Activated CD4-positive, alpha-beta T cell treated with anti-CD3 and anti-CD28 coated beads for 36 hours (primary cell): ENCODE results near the gene BTNL3. TPM values are rescaled to one million over a fixed set of nuclear protein-coding genes. Genes with fewer than 3 reads are reported as not detected.

Source experiments
- ATAC-seq: fragments of 200-7000 bp; cut with Tn5 transposase; one replicate; pipeline ENCODE4 v1.10.0; 2021; ENCODE audit warnings: mild to moderate bottlenecking, moderate library complexity
- CTCF ChIA-PET: fragments of 350-600 bp; sonication (Branson Sonifier 250); formaldehyde crosslinking; loops from one replicate; lab custom pipeline; 2021; ENCODE audit warnings: antibody characterized with exemption; lab: Charles Lee
- POLR2A ChIA-PET: fragments of 350-600 bp; sonication (Branson Sonifier 250); formaldehyde crosslinking; loops from one replicate; lab custom pipeline; 2021; ENCODE audit warnings: antibody characterized with exemption, inconsistent platforms; lab: Charles Lee
- DNase-seq: peaks from one replicate; pipeline ENCODE4 v3.0.0-alpha.2; 2020
- H3K27ac Mint-ChIP-seq: one replicate; pipeline ENCODE4 v1.8.0; 2021; ENCODE audit warnings: mixed read lengths
- H3K27me3 Mint-ChIP-seq: one replicate; pipeline ENCODE4 v1.8.0; 2021; ENCODE audit warnings: mixed read lengths
- H3K36me3 Mint-ChIP-seq: one replicate; pipeline ENCODE4 v1.8.0; 2021; ENCODE audit warnings: low read depth, mixed read lengths
- H3K4me1 Mint-ChIP-seq: one replicate; pipeline ENCODE4 v1.8.0; 2021; ENCODE audit warnings: mixed read lengths
- H3K4me3 Mint-ChIP-seq: one replicate; pipeline ENCODE4 v1.8.0; 2021; ENCODE audit warnings: mild to moderate bottlenecking, moderate library complexity, mixed read lengths
- H3K9me3 Mint-ChIP-seq: one replicate; pipeline ENCODE4 v1.8.0; 2021; ENCODE audit warnings: low read depth, mixed read lengths
- intact Hi-C, 2 experiments: fragments of 100-400 bp; cut with DNase I in 1 of 2; cut with micrococcal nuclease in 1 of 2; formaldehyde crosslinking; loops; one replicate each; pipeline versions ENCODE4 v1.14.2 to v1.15.1; 2022 to 2024; cut with DNase I, micrococcal nuclease
- total RNA-seq, 2 experiments: library from RNA; stranded (reverse); gene quantifications; one replicate each; pipeline ENCODE4 v1.2.3, GENCODE V29; 2021

The BTNL3 gene, protein sequence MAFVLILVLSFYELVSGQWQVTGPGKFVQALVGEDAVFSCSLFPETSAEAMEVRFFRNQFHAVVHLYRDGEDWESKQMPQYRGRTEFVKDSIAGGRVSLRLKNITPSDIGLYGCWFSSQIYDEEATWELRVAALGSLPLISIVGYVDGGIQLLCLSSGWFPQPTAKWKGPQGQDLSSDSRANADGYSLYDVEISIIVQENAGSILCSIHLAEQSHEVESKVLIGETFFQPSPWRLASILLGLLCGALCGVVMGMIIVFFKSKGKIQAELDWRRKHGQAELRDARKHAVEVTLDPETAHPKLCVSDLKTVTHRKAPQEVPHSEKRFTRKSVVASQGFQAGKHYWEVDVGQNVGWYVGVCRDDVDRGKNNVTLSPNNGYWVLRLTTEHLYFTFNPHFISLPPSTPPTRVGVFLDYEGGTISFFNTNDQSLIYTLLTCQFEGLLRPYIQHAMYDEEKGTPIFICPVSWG
- not detected for total RNA-seq

DNA sequence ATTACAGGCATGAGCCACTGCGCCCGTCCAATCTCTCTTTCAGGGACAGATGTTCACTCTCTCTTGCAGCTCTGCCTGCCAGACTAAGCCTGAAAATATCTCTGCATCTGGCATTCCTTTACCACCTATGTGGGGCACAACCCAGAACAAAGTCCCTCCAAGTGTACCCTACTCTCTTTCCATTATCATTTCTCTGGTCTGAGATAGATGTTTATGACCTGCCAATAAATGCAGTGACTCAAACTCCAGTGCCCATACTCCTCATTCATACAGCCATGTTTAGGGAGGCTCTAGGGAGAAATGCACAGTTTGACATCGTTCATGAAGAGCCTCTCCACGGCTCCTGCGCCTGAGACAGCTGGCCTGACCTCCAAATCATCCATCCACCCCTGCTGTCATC is at the start of gene BTNL3:
Gene BTNL3, plus strand, starts transcription at position 255 of the 400 bp plus-strand sequence. CDS start 183 bp downstream, outside the sequence.
- ChIA-PET CTCF (no interaction called here), POLR2A (no interaction called here)
- H3K36me3 Mint-ChIP-seq = no peaks in the 10 kb centered on the region
- H3K27me3 Mint-ChIP-seq = peaks cover 24% of the 10 kb centered on the region
- no peak within 1 kb of the TSS for H3K27ac Mint-ChIP-seq
- DNase-seq (no peak), ATAC-seq (no peak)
- H3K4me1 Mint-ChIP-seq = no peaks in the 10 kb centered on the region
- H3K9me3 Mint-ChIP-seq = peaks cover 2% of the 10 kb centered on the region
- intact Hi-C loops = no loop called here
- no peak within 1 kb of the TSS for H3K4me3 Mint-ChIP-seq

DNA sequence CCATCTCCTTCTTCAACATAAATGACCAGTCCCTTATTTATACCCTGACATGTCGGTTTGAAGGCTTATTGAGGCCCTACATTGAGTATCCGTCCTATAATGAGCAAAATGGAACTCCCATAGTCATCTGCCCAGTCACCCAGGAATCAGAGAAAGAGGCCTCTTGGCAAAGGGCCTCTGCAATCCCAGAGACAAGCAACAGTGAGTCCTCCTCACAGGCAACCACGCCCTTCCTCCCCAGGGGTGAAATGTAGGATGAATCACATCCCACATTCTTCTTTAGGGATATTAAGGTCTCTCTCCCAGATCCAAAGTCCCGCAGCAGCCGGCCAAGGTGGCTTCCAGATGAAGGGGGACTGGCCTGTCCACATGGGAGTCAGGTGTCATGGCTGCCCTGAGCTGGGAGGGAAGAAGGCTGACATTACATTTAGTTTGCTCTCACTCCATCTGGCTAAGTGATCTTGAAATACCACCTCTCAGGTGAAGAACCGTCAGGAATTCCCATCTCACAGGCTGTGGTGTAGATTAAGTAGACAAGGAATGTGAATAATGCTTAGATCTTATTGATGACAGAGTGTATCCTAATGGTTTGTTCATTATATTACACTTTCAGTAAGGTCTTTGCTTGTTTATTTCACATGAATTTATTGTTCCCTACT is 38.2 kb upstream of the BTNL3 start:
- Mint-ChIP-seq H3K9me3 (no peaks in the 10 kb centered on the region), H3K36me3 (no peaks in the 10 kb centered on the region), H3K27me3 (peaks cover 2% of the 10 kb centered on the region), H3K27ac (no peak overlapping the region), H3K4me3 (no peak overlapping the region), H3K4me1 (peaks cover 3% of the 10 kb centered on the region)
- no peak for DNase-seq
- ATAC-seq = no peak
- intact Hi-C loops = no loop called here
- ChIA-PET CTCF (no interaction called here), POLR2A (no interaction called here)

DNA sequence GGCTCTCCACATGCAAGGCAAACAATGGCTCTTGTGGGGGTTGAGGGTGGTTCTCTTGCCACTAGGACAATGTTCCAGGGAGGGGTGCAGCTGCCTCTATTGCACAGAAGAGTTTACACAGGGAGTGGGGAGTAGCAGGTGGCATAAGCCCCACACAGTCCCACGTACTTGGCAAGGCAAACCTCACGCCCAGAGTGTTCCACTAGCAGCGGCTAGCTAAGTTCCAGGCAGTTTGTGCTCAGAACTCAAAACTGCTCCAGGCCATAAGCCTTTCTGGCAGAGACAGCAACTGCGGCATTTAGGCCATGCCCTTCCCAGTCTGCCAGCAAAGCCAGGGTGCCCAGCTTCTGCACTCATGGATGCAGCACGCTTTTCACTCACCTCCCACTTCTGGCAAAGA is 29.0 kb upstream of the BTNL3 start:
- intact Hi-C loops = no loop called here
- H3K4me3 Mint-ChIP-seq = no peak overlapping the region
- peaks cover 17% of the 10 kb centered on the region for H3K4me1 Mint-ChIP-seq
- ATAC-seq (no peak), DNase-seq (no peak)
- CTCF ChIA-PET = no interaction called here
- peaks cover 2% of the 10 kb centered on the region for H3K27me3 Mint-ChIP-seq
- H3K36me3 Mint-ChIP-seq = no peaks in the 10 kb centered on the region
- POLR2A ChIA-PET = no interaction called here
- no peak overlapping the region for H3K27ac Mint-ChIP-seq
- no peaks in the 10 kb centered on the region for H3K9me3 Mint-ChIP-seq

DNA sequence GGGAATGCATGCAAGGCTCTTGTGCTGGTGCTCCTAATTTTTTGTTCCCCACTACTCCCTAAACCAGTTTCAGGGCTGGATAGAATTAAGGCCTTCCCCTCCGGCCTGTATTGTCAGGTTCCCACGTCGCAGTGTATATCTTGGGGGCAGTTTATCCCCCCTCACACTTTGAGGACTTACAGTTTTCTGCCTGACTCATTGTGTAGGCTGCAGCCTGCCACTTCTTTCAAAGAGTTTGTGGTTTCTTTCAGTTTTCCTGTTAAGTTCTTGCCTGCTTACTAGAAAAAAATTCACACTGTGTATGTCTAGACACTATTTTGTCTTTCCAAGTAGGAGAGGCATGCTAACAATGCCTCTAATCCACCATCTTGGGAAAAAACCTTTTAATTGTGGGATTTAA is 28.4 kb upstream of the BTNL3 start:
- ATAC-seq (peak; percentile 30), DNase-seq (no peak)
- no peaks in the 10 kb centered on the region for H3K36me3 Mint-ChIP-seq
- H3K9me3 Mint-ChIP-seq = no peaks in the 10 kb centered on the region
- H3K4me3 Mint-ChIP-seq = no peak overlapping the region
- ChIA-PET POLR2A (no interaction called here), CTCF (no interaction called here)
- H3K4me1 Mint-ChIP-seq = peaks cover 15% of the 10 kb centered on the region
- H3K27ac Mint-ChIP-seq = no peak overlapping the region
- H3K27me3 Mint-ChIP-seq = peaks cover 2% of the 10 kb centered on the region
- intact Hi-C loops = no loop called here

DNA sequence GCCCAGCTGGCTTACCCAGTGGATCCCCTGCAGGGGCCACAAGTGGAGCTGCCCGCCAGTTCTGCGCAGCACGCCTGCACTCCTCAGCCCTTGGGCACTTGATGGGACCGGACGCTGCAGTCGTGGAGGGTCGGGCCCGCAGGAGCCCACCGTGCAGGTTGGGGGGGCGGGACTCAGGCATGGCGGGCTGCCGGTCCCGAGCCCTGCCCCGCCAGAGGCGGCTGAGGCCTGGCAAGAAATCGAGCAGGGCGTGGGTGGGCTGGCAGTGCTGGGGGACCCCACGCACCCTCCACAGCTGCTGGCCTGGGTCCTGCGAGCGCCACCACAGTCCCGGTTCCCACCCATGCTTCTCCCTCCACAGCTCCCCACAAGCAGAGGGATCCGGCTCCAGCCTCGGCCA is 19.2 kb upstream of the BTNL3 start:
- ChIA-PET POLR2A (no interaction called here), CTCF (no interaction called here)
- Mint-ChIP-seq H3K36me3 (no peaks in the 10 kb centered on the region), H3K4me1 (no peaks in the 10 kb centered on the region), H3K27ac (no peak overlapping the region), H3K27me3 (peaks cover 6% of the 10 kb centered on the region), H3K4me3 (no peak overlapping the region), H3K9me3 (no peaks in the 10 kb centered on the region)
- ATAC-seq = no peak
- intact Hi-C loops = no loop called here
- DNase-seq = no peak

DNA sequence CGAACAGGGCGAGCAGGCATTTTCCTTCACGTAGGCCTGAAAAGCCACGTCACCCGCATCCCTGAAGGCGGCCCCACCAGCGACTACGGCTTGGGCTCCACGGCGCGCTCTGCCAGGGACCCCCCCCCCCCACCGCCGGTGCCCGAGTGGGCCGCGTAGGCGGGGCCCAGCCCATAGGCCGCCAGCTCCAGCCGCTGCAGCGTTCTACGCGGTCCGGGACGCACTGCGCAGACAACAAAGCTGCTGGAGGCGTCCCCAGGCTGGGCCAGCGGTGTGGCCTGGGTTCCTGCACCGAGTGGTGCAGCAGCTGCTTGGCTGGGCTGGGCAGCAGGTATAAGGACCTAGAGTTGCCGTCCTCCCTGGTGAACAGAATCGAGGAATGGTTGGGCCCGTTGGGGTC is 18.3 kb upstream of the BTNL3 start:
- DNase-seq (no peak), ATAC-seq (no peak)
- H3K36me3 Mint-ChIP-seq = no peaks in the 10 kb centered on the region
- H3K4me1 Mint-ChIP-seq = peaks cover 4% of the 10 kb centered on the region
- H3K27me3 Mint-ChIP-seq = peaks cover 4% of the 10 kb centered on the region
- no peaks in the 10 kb centered on the region for H3K9me3 Mint-ChIP-seq
- H3K27ac Mint-ChIP-seq = no peak overlapping the region
- ChIA-PET CTCF (no interaction called here), POLR2A (no interaction called here)
- no peak overlapping the region for H3K4me3 Mint-ChIP-seq
- intact Hi-C loops = no loop called here

DNA sequence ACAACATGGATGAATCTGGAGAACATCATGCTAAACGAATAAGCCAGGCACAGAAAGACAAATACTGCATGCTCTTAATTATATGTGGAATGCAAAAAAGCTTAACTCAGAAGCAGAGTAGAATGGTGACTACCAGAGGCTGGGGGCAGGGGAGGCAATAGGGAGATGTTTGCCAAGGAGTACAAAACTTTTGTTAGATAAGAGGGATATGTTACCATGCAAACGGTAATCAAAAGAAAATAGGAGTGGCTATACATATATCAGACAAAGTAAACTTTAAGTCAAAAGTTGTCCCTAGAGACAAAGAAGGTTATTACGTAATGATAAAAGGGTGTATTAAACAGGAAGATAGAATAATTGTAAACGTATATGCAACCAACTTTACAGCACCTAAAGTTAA is 17.8 kb upstream of the BTNL3 start:
- DNase-seq (no peak), ATAC-seq (no peak)
- POLR2A ChIA-PET = no interaction called here
- H3K27ac Mint-ChIP-seq = no peak overlapping the region
- CTCF ChIA-PET = no interaction called here
- H3K36me3 Mint-ChIP-seq = no peaks in the 10 kb centered on the region
- H3K4me1 Mint-ChIP-seq = peaks cover 4% of the 10 kb centered on the region
- H3K4me3 Mint-ChIP-seq = no peak overlapping the region
- intact Hi-C loops = no loop called here
- H3K9me3 Mint-ChIP-seq = no peaks in the 10 kb centered on the region
- peaks cover 4% of the 10 kb centered on the region for H3K27me3 Mint-ChIP-seq

DNA sequence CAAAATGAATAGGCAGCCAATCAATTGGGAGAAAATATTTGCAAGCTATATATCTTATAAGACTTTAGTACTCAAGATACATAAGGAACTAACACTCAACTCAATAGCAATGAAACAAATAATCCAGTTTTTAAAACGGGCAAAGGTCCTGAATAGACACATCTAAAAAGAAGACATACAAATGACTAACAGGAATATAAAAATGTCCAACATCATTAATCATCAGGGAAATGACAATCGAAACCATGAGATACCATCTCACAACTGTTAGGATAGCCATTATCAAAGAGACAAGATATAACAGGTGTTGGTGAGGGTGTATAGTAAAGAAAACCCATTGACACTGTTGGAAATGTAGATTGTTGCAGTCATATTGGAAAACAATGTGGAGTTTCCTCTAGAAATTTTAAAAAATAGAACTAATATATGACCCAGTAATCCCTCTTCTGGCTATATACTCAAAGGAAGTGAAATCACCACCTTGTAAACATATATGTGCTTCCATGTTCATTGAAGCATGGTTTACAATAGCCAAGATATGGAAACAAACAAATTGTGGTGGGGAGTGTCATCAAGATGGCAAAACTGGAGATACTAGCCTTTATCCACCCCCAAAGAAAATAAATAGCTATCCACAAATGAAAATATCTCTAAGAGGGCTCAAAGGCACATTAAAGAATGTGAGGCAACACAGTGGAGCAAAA is 13.9 kb upstream of the BTNL3 start:
- ATAC-seq (no peak), DNase-seq (no peak)
- Mint-ChIP-seq H3K27me3 (no peaks in the 10 kb centered on the region), H3K36me3 (no peaks in the 10 kb centered on the region), H3K27ac (no peak overlapping the region), H3K9me3 (no peaks in the 10 kb centered on the region), H3K4me1 (peaks cover 10% of the 10 kb centered on the region), H3K4me3 (no peak overlapping the region)
- CTCF ChIA-PET = no interaction called here
- POLR2A ChIA-PET = interaction anchor here (0.6 kb wide), 1 partner anchor 16 kb away, joined by 6 read pairs; no protein-coding TSS in a partner anchor
- intact Hi-C loops = no loop called here

DNA sequence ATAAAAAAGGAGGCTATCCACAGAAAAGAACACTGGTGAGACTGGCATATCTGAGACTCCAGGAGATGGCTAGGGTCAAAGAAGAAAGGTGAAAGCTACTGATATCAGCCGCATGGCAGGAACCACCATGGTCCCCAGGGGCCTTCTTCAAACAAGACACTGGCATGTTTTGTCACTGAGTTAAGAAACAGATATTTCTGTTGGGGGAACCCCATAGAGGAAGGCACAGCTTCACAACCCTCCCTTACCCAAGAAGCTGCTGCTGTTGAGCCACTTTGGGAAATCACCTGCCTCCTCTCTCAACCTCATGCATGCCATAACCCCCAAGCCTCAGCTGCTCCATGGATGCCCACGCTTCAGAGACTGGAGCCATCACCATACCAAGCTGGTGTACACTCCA is 13.3 kb upstream of the BTNL3 start:
- Mint-ChIP-seq H3K27ac (no peak overlapping the region), H3K4me1 (peaks cover 10% of the 10 kb centered on the region), H3K27me3 (no peaks in the 10 kb centered on the region), H3K9me3 (no peaks in the 10 kb centered on the region), H3K36me3 (no peaks in the 10 kb centered on the region), H3K4me3 (no peak overlapping the region)
- ATAC-seq (peak; percentile 78), DNase-seq (no peak)
- ChIA-PET POLR2A (interaction anchor here (0.6 kb wide), 1 partner anchor 16 kb away, joined by 6 read pairs; no protein-coding TSS in a partner anchor), CTCF (no interaction called here)
- intact Hi-C loops = no loop called here

DNA sequence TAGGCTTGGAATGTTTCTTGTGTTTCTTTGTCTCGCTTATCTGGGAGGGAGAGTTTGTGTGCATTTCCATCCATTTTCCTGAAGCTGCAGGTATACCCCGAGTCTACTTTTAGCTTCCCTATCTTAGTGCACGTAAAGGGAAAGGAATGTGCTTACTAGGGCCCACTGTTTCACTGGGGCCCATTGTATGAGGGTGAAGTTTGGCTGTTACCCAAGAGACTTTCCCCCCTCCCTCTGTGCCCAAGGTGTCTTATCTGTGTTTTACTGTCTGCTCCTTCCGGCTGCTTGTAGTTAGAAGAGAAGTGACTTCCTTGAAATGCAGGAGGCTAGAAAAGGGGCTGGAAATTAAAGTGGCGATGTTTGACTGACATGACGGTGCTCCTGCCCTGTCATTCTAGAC is 12.1 kb upstream of the BTNL3 start:
- ChIA-PET POLR2A (no interaction called here), CTCF (no interaction called here)
- Mint-ChIP-seq H3K4me1 (peaks cover 10% of the 10 kb centered on the region), H3K9me3 (no peaks in the 10 kb centered on the region), H3K27ac (peak overlapping the region; percentile 34), H3K4me3 (no peak overlapping the region), H3K27me3 (peaks cover 4% of the 10 kb centered on the region), H3K36me3 (no peaks in the 10 kb centered on the region)
- intact Hi-C loops = no loop called here
- DNase-seq = no peak
- ATAC-seq = no peak

DNA sequence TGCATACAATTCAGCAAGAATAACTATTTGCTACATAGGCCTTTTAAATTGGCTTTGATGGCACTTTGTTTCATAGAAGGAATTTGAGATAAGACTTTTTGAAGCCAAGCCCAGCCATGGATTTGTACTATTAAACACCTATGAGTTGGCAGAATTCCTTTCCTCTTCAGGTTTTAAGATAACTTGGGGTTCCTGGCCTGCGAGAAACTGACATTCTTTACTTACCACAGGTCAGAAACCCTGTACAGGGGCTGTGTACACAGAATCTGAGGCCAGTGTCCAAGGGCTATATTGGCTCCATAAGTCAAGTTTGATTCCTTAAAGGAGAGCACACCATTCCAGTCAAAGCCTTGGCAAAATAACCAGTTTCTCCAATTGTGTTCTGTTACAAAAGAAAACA is 10.8 kb upstream of the BTNL3 start:
- ChIA-PET CTCF (interaction anchor here (0.6 kb wide), 1 partner anchor 34 kb away, joined by 3 read pairs; no protein-coding TSS in a partner anchor), POLR2A (no interaction called here)
- no peaks in the 10 kb centered on the region for H3K9me3 Mint-ChIP-seq
- intact Hi-C loops = no loop called here
- peaks cover 9% of the 10 kb centered on the region for H3K27me3 Mint-ChIP-seq
- H3K4me1 Mint-ChIP-seq = peaks cover 10% of the 10 kb centered on the region
- H3K36me3 Mint-ChIP-seq = no peaks in the 10 kb centered on the region
- ATAC-seq (no peak), DNase-seq (no peak)
- H3K4me3 Mint-ChIP-seq = no peak overlapping the region
- H3K27ac Mint-ChIP-seq = no peak overlapping the region
